Tibial artery (tissue), 4 donors: Measurements from ENCODE around the gene MYOG.

Experiments
- DNase-seq, 2 donors: peaks; one replicate each; pipeline ENCODE4 v3.0.0-alpha.2; 2019
- H3K27ac ChIP-seq, 2 donors: fragments of 200-600 bp; sonication (generic) in 1 of 2; 1 replicate in 1 of 2; 2 replicates in 1 of 2; pipeline ENCODE4 v1.5.1; 2018 to 2019; ENCODE audit warnings: mild to moderate bottlenecking in 1 of 2
- H3K27me3 ChIP-seq, 2 donors: fragments of 200-600 bp; sonication (generic) in 1 of 2; one replicate each; pipeline versions ENCODE4 v1.5.1 to v1.6.0; 2016 to 2019
- H3K36me3 ChIP-seq, 3 donors: fragments of 200-600 bp; sonication (generic) in 2 of 3; one replicate each; pipeline ENCODE4 v1.5.1; 2016 to 2019; ENCODE audit warnings: mild to moderate bottlenecking in 2 of 3
- H3K4me1 ChIP-seq, 4 donors: fragments of 200-600 bp; sonication (generic) in 2 of 4; 1 replicate in 3 of 4; 2 replicates in 1 of 4; pipeline ENCODE4 v1.5.1; 2016 to 2019
- H3K4me3 ChIP-seq, 2 donors: fragments of 200-600 bp; sonication (generic) in 1 of 2; 1 replicate in 1 of 2; 2 replicates in 1 of 2; pipeline ENCODE4 v1.5.1; 2018 to 2019; ENCODE audit warnings: mild to moderate bottlenecking in 2 of 2
- H3K9me3 ChIP-seq, 3 donors: fragments of 200-600 bp; sonication (generic) in 1 of 3; one replicate each; pipeline ENCODE4 v1.5.1; 2016 to 2019
- CTCF ChIP-seq, 2 experiments: fragments of 200-600 bp in 1 of 2; fragments of 450-650 bp in 1 of 2; IDR thresholded peaks; one replicate each; pipeline ENCODE4 v1.5.1; 2017 to 2019; ENCODE audit warnings: antibody characterized with exemption in 2 of 2, mild to moderate bottlenecking in 1 of 2, moderate library complexity in 1 of 2
- intact Hi-C: fragments of 100-400 bp; cut with DNase I; formaldehyde crosslinking; loops from one replicate; pipeline ENCODE4 v1.15.0; 2023; ENCODE audit warnings: low total_unique reads

The MYOG gene

GRCh38 chr1:203126151-203126865 is 40.5 kb upstream of the MYOG start:
- no peak overlapping the region for H3K4me3 ChIP-seq
- TF ChIP-seq CTCF (IDR thresholded peaks at IDR 0.05): peak; percentile 23 to 28
- no peaks in the 10 kb centered on the region for H3K9me3 ChIP-seq
- no peak overlapping the region for H3K27ac ChIP-seq
- peaks cover 0 to 39% (median 26%) of the 10 kb centered on the region in 4 donors for H3K4me1 ChIP-seq
- no peaks in the 10 kb centered on the region for H3K36me3 ChIP-seq
- H3K27me3 ChIP-seq: peaks cover 0 to 54% of the 10 kb centered on the region in 2 donors
- intact Hi-C loops: no loop called here
- peak in 1 of 2 donors; percentile 51 for DNase-seq

GRCh38 chr1:203124546-203125317 is 38.9 kb upstream of the MYOG start:
- TF ChIP-seq CTCF (IDR thresholded peaks at IDR 0.05): no peak
- no peaks in the 10 kb centered on the region for H3K9me3 ChIP-seq
- intact Hi-C loops: no loop called here
- no peak for DNase-seq
- H3K4me3 ChIP-seq: no peak overlapping the region
- no peaks in the 10 kb centered on the region for H3K36me3 ChIP-seq
- H3K27me3 ChIP-seq: peaks cover 0 to 70% of the 10 kb centered on the region in 2 donors
- H3K27ac ChIP-seq: no peak overlapping the region
- peaks cover 0 to 32% (median 22%) of the 10 kb centered on the region in 4 donors for H3K4me1 ChIP-seq

- Histone ChIP-seq H3K4me3 (no peak overlapping the region), H3K36me3 (no peaks in the 10 kb centered on the region), H3K27me3 (peaks cover 0 to 77% of the 10 kb centered on the region in 2 donors), H3K27ac (no peak overlapping the region), H3K4me1 (peaks cover 0 to 28% (median 21%) of the 10 kb centered on the region in 4 donors), H3K9me3 (no peaks in the 10 kb centered on the region)
- intact Hi-C loops: no loop called here
- TF ChIP-seq CTCF (IDR thresholded peaks at IDR 0.05): no peak
- DNase-seq: no peak
Measured at GRCh38 chr1:203124011-203124410, 38.2 kb upstream of the MYOG start.

- H3K27me3 ChIP-seq: peaks cover 0 to 95% of the 10 kb centered on the region in 2 donors
Measured at GRCh38 chr1:203122159-203122558, 36.3 kb upstream of the MYOG start.

More at GRCh38 chr1:203122159-203122558, 36.3 kb upstream of the MYOG start:
- intact Hi-C loops: no loop called here
- Histone ChIP-seq H3K36me3 (no peaks in the 10 kb centered on the region), H3K4me1 (peaks cover 0 to 22% (median 11%) of the 10 kb centered on the region in 4 donors), H3K9me3 (no peaks in the 10 kb centered on the region), H3K27ac (no peak overlapping the region), H3K4me3 (no peak overlapping the region)
- no peak for TF ChIP-seq CTCF (IDR thresholded peaks at IDR 0.05)
- DNase-seq: no peak
